OCI-LY3 (cell line): ENCODE data around the gene CHST11.

ENCODE experiments used
- H2AFZ ChIP-seq: fragments of 200-600, 300-600 bp; shearing (Covaris generic); 2 replicates; pipeline ENCODE4 v1.6.0; 2014; ENCODE audit warnings: antibody characterized with exemption, low read depth, low read length
- H3K27ac ChIP-seq: fragments of 200-600, 300-600 bp; sonication (generic); 2 replicates; pipeline ENCODE4 v1.5.1; 2014; ENCODE audit warnings: mild to moderate bottlenecking, low read length, moderate library complexity, mixed read lengths
- H3K27me3 ChIP-seq: fragments of 200-600, 300-600 bp; sonication (generic); 2 replicates; pipeline ENCODE4 v1.6.1; 2014; ENCODE audit warnings: low read depth, low read length, mixed read lengths
- H3K36me3 ChIP-seq: fragments of 200-600, 300-600 bp; sonication (generic); replicated peaks from 2 replicates; pipeline ENCODE3; 2014; ENCODE audit warnings: low read depth, low read length, mixed read lengths
- H3K4me1 ChIP-seq: fragments of 300-600, 200-600 bp; sonication (generic); 2 replicates; pipeline ENCODE4 v1.6.1; 2014; ENCODE audit warnings: low read length, mixed read lengths
- H3K4me2 ChIP-seq: fragments of 200-600, 300-600 bp; sonication (generic); 2 replicates; pipeline ENCODE4 v1.6.1; 2014; ENCODE audit warnings: low read length, mixed read lengths
- H3K4me3 ChIP-seq: fragments of 300-600, 200-600 bp; sonication (generic); 2 replicates; pipeline ENCODE4 v1.5.1; 2014; ENCODE audit warnings: antibody characterized with exemption, mild to moderate bottlenecking, low read length, moderate library complexity
- H3K79me2 ChIP-seq: fragments of 300-600, 200-600 bp; shearing (Covaris generic); 2 replicates; pipeline ENCODE4 v1.6.1; 2014; ENCODE audit warnings: mild to moderate bottlenecking, low read length, mixed read lengths
- H3K9ac ChIP-seq: fragments of 300-600, 200-600 bp; shearing (Covaris generic); 2 replicates; pipeline ENCODE4 v1.6.0; 2014; ENCODE audit warnings: mild to moderate bottlenecking, low read length, moderate library complexity
- H3K9me3 ChIP-seq: fragments of 200-600, 300-600 bp; shearing (Covaris generic); 2 replicates; pipeline ENCODE4 v1.6.1; 2014; ENCODE audit warnings: low read length, mixed read lengths; ENCODE audit not compliant: insufficient read depth
- H4K20me1 ChIP-seq: fragments of 200-600, 300-600 bp; sonication (generic); 2 replicates; pipeline ENCODE4 v1.6.1; 2016; ENCODE audit warnings: low read length, mixed read lengths; ENCODE audit not compliant: insufficient read depth
- EZH2phosphoT487 ChIP-seq: fragments of 200-600 bp; shearing (Covaris generic); IDR thresholded peaks from 2 replicates; pipeline ENCODE4 v1.6.1; 2018; ENCODE audit warnings: antibody characterized with exemption, mixed run types, low read depth
- TF ChIP-seq, protein P1 (sequence below): fragments of 200-600, 300-600 bp; sonication (generic); IDR thresholded peaks from 2 replicates; pipeline ENCODE4 v1.5.1; 2014; ENCODE audit warnings: antibody characterized with exemption, low read length, low read depth

CHST11 gene

DNA sequence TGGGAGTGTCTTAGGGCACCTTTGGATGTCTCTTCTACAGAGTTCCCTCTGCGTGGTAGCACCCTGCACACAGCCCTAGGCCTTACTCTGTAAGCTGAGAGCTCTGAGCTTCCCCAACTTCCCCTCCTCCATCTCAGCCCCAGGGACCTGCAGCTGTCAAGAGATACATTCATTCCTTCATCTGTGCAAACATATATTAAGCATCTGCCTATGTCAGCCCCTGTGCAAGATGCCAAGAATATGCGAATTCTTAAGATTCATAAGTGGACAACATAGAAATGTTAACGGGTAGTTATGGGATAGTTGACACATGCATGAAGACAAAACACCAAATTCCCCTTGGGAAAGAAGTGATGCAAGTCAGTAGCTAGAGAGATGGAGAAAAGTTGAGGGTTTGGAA is 310.5 kb downstream of the CHST11 start:
- Histone ChIP-seq H3K4me1 (peaks cover 30% of the 10 kb centered on the region), H3K27me3 (peaks cover 10% of the 10 kb centered on the region), H3K36me3 (no peaks in the 10 kb centered on the region), H3K9me3 (no peaks in the 10 kb centered on the region), H3K79me2 (no peaks in the 10 kb centered on the region), H4K20me1 (peaks cover 3% of the 10 kb centered on the region; the same call in 1 of the 2 replicates), H3K9ac (no peak overlapping the region), H3K4me2 (no peak overlapping the region), H3K27ac (no peak overlapping the region), H3K4me3 (no peak overlapping the region), H2AFZ (no peak overlapping the region)
- TF ChIP-seq EZH2phosphoT487, result no peak
- TF ChIP-seq, protein P1, sequence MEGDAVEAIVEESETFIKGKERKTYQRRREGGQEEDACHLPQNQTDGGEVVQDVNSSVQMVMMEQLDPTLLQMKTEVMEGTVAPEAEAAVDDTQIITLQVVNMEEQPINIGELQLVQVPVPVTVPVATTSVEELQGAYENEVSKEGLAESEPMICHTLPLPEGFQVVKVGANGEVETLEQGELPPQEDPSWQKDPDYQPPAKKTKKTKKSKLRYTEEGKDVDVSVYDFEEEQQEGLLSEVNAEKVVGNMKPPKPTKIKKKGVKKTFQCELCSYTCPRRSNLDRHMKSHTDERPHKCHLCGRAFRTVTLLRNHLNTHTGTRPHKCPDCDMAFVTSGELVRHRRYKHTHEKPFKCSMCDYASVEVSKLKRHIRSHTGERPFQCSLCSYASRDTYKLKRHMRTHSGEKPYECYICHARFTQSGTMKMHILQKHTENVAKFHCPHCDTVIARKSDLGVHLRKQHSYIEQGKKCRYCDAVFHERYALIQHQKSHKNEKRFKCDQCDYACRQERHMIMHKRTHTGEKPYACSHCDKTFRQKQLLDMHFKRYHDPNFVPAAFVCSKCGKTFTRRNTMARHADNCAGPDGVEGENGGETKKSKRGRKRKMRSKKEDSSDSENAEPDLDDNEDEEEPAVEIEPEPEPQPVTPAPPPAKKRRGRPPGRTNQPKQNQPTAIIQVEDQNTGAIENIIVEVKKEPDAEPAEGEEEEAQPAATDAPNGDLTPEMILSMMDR, result no peak

DNA sequence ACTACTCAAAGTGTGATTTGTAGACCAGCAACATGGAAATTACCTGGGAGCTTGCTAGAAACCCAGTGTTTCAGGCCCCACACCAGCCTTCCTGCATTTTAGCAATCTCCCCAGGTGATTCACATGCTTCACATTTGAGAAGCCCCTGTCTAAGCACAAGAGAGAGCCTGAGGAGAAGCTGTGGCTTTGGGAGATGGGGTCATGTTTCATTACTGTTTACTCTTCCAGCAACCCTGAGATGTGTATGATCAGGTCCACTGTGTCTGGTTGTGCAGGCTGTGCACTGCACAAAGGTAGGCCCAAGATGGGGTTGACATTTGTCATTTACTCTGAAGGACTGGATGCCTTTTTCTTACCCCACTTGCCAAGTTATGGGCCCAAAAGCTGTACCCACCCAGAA is 311.3 kb downstream of the CHST11 start:
- H3K4me2 ChIP-seq, result no peak overlapping the region
- H3K79me2 ChIP-seq, result no peaks in the 10 kb centered on the region
- peaks cover 27% of the 10 kb centered on the region for H3K4me1 ChIP-seq
- no peak overlapping the region for H2AFZ ChIP-seq
- peaks cover 9% of the 10 kb centered on the region for H3K27me3 ChIP-seq
- H3K4me3 ChIP-seq, result no peak overlapping the region
- TF ChIP-seq, protein P1, result no peak
- TF ChIP-seq EZH2phosphoT487, result no peak
- H3K36me3 ChIP-seq, result no peaks in the 10 kb centered on the region
- no peak overlapping the region for H3K9ac ChIP-seq
- H3K27ac ChIP-seq, result no peak overlapping the region
- H3K9me3 ChIP-seq, result no peaks in the 10 kb centered on the region
- peaks cover under 1% of the 10 kb centered on the region; the same call in 1 of the 2 replicates for H4K20me1 ChIP-seq

DNA sequence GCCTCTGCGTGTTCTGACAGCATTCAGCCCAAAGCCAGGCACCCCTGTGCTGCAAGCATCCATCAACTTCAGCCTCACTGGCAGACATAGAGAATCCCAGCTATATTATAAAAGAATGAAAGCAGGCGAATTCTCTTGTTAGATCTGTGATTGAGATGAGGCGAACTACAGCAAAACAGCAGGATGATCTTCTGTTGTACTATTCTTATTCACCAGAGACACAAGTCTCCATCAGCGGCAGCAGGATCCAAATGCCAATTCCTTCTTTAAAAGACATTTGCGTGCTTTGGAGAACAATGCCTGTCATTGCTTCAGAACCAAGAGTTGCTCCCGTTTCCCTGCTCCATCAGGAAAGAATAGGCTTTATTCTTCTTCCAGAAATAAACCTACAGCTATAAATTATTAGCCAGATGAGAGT is 312.4 kb downstream of the CHST11 start:
- no peaks in the 10 kb centered on the region for H3K79me2 ChIP-seq
- H3K4me3 ChIP-seq, result no peak overlapping the region
- no peak overlapping the region for H2AFZ ChIP-seq
- H3K9me3 ChIP-seq, result no peaks in the 10 kb centered on the region
- H3K27ac ChIP-seq, result no peak overlapping the region
- TF ChIP-seq, protein P1, result no peak
- TF ChIP-seq EZH2phosphoT487, result no peak
- no peak overlapping the region for H3K4me2 ChIP-seq
- H3K36me3 ChIP-seq, result no peaks in the 10 kb centered on the region
- H4K20me1 ChIP-seq, result no peaks in the 10 kb centered on the region; the same call in 1 of the 2 replicates
- peaks cover 18% of the 10 kb centered on the region for H3K4me1 ChIP-seq
- H3K27me3 ChIP-seq, result peaks cover 7% of the 10 kb centered on the region
- no peak overlapping the region for H3K9ac ChIP-seq

DNA sequence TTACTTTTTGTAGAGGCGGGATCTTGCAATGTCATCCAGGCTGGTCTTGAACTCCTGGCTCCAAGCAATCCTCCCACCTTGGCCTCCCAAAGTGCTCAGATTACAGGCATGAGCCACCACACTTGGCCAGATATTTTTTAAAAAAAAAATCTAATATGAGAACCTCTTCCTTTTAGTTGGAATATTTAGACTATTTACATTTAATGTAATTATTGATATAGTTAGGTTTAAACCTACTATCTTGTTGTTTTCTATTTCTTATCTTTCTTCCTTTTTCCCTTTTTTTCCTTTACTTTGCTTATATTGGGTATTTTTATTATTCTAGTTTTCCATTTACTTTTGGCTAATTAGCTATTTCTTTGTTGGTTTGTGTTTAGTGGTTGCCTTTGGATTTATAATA is 315.6 kb downstream of the CHST11 start:
- peaks cover 15% of the 10 kb centered on the region for H3K4me1 ChIP-seq
- H3K9ac ChIP-seq, result no peak overlapping the region
- H2AFZ ChIP-seq, result no peak overlapping the region
- H3K4me3 ChIP-seq, result no peak overlapping the region
- no peak overlapping the region for H3K27ac ChIP-seq
- no peak overlapping the region for H3K4me2 ChIP-seq
- no peaks in the 10 kb centered on the region for H4K20me1 ChIP-seq
- no peaks in the 10 kb centered on the region for H3K27me3 ChIP-seq
- H3K79me2 ChIP-seq, result no peaks in the 10 kb centered on the region
- H3K36me3 ChIP-seq, result no peaks in the 10 kb centered on the region
- TF ChIP-seq EZH2phosphoT487, result no peak
- TF ChIP-seq, protein P1, result no peak
- H3K9me3 ChIP-seq, result no peaks in the 10 kb centered on the region
